AG10803 (cell line): ENCODE data around the gene PTPN5.

Source experiments
- DNase-seq: peaks from one replicate; pipeline ENCODE4 v3.0.0; 2010; ENCODE audit warnings: low read depth
- H3K4me3 ChIP-seq: 2 replicates; pipeline ENCODE4 v1.5.1; 2011; ENCODE audit warnings: mild to moderate bottlenecking, low read length, control low read depth
- TF ChIP-seq, protein P1 (sequence below): conservative IDR thresholded peaks from 2 replicates; pipeline ENCODE4 v1.5.1; 2011; ENCODE audit warnings: mild to moderate bottlenecking, low read length, control low read depth, inconsistent platforms

Gene PTPN5

DNA sequence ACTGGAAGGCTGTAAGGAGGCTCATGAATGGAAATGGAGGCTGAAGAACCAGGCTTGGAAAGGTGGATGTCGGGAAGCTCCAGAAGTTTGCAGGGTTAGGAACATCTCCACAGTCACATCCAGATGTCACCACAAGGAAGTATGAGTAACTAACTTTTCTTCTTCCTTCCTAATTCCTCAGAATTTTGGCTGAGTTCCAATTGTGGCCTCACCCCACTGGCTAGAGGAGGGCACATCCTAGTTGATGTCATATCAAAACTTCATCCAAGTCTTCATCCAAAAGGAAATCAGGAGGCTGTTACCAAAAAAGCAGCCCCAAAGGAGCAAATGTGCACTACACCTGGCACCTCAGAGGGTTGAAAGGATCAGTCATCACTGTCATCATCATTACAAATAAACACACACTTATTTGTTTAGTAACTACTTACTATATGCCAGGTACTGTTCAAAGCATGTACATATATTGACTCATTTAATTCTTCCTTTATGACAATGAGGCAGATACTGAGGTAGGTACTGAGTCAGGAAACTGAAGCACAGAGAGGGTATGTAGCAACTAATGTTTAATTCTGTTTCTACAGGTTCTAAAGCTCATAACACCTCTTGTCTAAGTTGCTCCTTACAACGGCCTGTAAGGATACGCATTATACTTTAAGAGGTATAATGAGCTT lies 7.3 kb upstream of the PTPN5 start:
- no peak for DNase-seq
- H3K4me3 ChIP-seq, result no peak overlapping the region
- TF ChIP-seq, protein P1, sequence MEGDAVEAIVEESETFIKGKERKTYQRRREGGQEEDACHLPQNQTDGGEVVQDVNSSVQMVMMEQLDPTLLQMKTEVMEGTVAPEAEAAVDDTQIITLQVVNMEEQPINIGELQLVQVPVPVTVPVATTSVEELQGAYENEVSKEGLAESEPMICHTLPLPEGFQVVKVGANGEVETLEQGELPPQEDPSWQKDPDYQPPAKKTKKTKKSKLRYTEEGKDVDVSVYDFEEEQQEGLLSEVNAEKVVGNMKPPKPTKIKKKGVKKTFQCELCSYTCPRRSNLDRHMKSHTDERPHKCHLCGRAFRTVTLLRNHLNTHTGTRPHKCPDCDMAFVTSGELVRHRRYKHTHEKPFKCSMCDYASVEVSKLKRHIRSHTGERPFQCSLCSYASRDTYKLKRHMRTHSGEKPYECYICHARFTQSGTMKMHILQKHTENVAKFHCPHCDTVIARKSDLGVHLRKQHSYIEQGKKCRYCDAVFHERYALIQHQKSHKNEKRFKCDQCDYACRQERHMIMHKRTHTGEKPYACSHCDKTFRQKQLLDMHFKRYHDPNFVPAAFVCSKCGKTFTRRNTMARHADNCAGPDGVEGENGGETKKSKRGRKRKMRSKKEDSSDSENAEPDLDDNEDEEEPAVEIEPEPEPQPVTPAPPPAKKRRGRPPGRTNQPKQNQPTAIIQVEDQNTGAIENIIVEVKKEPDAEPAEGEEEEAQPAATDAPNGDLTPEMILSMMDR, result no peak

DNA sequence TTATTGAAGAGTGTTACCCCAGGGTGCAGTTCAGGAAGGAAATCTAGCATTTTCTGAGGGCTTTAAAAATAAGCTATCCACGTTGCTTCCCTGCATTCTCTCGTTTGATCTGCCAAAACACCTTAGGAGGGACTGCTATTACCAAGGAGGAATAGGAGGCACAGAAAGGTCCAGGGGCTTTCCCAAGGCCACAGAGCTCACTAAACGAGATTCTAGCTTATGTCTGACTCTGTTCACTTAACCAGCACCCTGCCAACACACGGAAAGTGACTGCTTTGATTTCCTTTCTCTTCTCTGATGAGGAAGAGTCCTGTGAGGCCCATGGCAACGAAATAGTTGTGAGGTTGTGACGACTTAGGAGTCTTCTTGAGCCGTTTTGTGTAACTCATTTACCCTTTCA lies 3.4 kb upstream of the PTPN5 start:
- DNase-seq, result no peak
- no peak overlapping the region for H3K4me3 ChIP-seq
- TF ChIP-seq, protein P1, result no peak

DNA sequence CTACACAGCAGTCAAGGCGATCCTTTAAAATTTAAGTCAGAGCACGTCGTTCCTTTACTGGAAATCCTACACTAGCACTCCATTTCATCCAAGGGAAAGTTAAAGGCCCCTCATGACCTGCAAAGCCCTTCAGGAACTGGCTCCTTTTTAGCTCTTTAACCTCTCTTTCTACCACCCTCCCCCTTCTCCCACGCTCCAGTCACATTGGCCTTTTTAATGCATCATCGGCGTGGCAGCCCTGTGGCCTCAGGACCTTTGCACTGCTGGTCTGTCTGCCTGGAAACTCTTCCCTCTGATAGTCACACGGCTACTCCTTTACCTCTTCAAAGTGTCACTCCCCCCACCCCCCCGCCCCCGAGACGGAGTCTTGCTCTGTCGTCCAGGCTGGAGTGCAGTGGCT lies 1.2 kb upstream of the PTPN5 start:
- no peak for DNase-seq
- TF ChIP-seq, protein P1, result no peak
- no peak overlapping the region for H3K4me3 ChIP-seq

DNA sequence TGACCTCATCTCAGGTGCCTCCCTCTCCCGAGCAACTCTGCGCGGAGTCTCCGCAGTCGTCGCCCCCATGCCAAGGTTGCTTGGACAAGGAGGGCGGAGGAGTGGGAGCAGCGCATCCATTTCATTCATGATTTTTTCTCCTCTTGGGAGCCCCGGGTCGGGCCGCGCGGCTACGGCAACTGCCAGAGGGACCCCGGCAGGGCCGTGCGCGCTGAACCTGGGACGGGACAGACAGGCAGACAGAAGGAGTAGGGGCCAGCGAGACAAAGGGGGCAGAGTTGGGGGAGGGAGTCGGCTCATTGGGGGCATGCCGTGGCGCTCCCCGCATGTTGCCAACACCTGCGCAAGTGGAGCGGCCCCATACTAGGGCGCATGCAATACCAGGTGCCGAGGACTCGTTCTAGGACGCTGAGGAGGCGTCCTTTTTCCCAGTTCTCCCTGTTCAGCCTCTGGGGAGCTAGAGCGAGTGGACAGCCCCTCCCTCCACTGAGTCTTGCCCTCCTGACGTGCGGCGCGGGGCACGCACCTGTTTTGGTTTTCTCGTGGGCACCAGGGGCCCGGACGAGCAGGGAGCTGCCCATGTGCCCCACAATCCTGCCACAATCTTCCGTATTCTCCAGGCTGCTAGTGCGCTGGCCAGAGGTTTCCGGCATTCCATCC lies 501 bp upstream of the PTPN5 start:
- H3K4me3 ChIP-seq, result no peak overlapping the region
- no peak for DNase-seq
- TF ChIP-seq, protein P1, result no peak

DNA sequence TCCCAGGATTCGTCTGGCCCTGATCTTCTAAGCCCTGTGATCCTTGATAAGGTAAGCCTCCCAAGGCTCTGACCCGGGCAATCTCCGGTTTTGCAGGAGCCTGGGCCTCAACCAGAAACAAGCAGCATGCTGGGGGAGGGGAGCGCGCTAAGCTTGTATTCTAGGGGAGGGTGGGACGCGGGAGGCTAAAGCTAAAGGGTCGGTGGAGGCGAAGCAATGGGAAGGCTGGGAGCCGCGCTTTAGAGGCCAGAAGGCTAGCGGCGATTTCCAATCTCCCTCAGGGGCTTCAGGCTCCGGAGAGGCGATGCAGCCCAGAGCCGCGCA lies 753 bp downstream of the PTPN5 start:
- no peak overlapping the region for H3K4me3 ChIP-seq
- no peak for DNase-seq
- TF ChIP-seq, protein P1, result no peak

DNA sequence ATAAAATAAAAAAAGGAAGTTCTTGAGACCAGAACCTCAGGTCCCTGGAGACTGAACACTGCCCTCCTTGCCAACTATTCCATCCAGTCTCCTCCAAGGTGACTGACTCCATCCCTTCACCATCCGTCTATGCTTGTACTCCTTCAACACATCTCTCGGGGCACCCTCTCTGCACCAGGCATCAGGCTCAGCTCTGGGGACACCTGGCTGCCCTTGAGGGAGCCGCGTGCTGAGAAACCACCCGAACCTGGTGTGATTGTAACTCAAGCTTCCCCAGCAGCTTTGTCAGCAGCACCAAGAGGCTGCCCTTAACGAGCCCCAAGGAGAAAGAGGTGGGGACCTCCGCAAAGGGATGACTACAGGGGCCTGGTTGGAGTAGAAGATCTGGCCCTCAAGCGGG lies 1.7 kb downstream of the PTPN5 start:
- DNase-seq, result no peak
- no peak overlapping the region for H3K4me3 ChIP-seq
- TF ChIP-seq, protein P1, result no peak

DNA sequence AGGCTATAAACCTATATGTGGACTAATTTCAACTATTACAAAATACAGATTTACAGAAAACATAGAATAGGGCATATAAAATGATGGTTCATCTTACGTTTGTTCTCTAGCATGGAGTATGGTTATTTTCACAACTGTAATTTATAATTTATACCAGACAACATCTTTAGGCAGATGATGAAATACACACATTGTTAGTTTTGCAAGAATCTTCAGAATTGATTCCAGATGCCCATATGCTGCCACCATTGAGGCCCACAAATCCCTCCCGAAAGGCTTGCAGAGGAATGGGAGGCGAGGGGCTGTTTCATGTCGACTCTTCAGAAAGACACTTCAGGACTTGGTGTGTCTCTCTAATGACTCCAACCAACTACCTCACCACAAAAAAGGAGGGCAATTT lies 6.2 kb downstream of the PTPN5 start:
- no peak overlapping the region for H3K4me3 ChIP-seq
- TF ChIP-seq, protein P1, result no peak
- DNase-seq, result peak; percentile 39
